HG03097 (cell line): Measurements from ENCODE around the gene TRIP12.
A peak's percentile ranks its signal among the peaks of the same experiment; 100 is the strongest.
"Not testable (repeated sequence)": the region's sequence is repeated elsewhere in the genome, so short reads cannot be mapped to it uniquely, and the experiment has no call there.

ENCODE experiments used
- ATAC-seq: cut with Tn5 transposase; IDR thresholded peaks from one replicate; pipeline ENCODE4 v1.9.1; 2021; ENCODE audit not compliant: unreplicated experiment, low FRiP score

Gene TRIP12

GRCh38 chr2:229725716-229726574, 195.9 kb downstream of the TRIP12 start:
- no peak for ATAC-seq

GRCh38 chr2:229723192-229723591, 198.6 kb downstream of the TRIP12 start:
- not testable (repeated sequence) for ATAC-seq

- no peak for ATAC-seq
These were observed 201.7 kb downstream of the TRIP12 start for GRCh38 chr2:229719926-229720647.

DNA sequence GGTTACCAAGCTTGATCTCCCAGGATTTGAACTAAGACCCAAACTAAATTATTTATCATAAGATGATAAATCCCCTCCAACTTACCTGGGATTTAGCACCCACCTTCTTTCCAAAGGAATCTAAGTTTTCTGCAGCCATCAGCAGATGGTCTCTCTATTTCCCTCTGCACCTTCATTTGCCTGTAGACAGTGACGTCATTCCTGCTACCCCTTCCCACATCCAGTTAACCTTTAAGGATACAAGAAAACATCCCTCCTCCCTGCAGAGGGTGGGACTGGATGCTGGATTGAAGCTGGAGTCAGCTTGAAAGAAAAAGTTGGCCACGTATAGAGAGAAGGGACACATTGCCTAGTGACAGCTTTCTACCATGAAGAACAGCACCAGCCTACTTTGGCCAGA, 203.8 kb downstream of the TRIP12 start:
- ATAC-seq: no peak

GRCh38 chr2:229715895-229716507, 205.8 kb downstream of the TRIP12 start:
- no peak for ATAC-seq

DNA sequence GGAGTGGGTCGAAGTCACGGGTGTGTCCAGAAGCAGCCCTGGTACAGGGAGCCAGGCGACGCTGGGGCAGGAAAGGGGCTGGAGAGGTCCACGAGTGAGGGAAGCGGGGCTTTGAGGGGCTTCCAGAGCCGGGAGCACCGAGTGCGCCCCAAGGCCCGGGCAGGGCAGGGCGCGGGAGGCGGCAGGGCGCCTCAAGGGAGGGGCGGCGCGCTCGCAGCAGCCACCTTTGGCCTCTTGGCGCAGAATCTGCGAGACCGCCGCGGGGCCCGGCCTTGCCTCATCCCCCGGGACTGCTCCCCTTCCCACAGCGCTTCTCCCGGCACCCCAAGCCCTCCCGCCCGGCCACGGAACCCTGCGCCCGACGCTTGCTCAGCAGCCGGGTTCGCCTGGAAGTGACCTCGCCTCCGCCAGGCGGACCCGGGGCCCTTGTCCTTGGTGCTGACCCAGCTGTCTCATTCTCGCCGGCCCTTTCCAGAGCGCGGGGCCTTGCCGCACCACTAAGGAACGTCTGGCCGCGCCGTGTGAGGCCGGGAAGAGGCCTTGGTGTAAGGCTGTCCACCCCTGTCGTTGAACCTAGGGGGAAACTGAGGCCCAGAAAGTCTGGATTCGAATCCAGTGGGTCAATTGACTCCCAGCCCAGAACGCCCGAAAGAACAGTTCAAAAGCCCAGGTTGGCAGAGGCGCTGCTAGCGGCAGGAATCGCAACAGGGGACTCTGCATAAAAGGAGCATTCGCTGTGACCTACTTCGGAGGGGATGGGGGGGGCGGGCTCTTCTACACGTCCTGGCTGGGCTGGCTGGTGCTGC, 206.9 kb downstream of the TRIP12 start:
- ATAC-seq: no peak

GRCh38 chr2:229714080-229714735, 207.6 kb downstream of the TRIP12 start, which contains the start of gene DNER:
TSS of gene DNER (minus strand) at chr2:229714555. CDS start at chr2:229714423, 132 bp downstream.
- peak; percentile 72 for ATAC-seq
